ENCODE results near the gene ESPN. TPM values are rescaled to one million over a fixed set of nuclear protein-coding genes. Genes with fewer than 3 reads are reported as not detected.
A peak's percentile ranks its signal among the peaks of the same experiment; 100 is the strongest.
"Not testable (repeated sequence)": the region's sequence is repeated elsewhere in the genome, so short reads cannot be mapped to it uniquely, and the experiment has no call there.

The ESPN gene
- total RNA-seq, 1 experiment from 2014 or later: 8.5 TPM

DNA sequence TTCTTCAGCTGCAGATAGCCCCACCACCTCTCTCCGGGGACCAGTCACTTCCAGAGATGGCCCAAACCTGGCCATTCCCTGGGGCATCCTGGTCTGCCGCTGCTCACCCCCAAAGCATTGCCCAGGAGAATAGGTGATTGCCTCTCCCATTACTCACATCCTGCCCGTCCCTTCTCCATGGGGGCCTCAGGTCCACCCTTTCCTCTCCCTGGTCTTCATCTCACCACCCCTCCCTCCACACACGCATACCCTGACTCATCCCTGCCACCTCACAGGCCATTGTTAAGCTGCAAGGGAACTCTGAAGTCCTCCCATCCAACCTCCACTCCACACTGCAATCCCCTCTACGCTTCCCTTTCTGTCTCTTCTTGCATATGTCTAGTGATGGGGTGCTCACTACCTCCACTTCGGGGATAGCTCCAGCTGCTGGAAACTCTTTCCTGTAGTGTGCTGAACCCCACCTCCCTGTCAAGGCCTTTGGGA, 66.9 kb downstream of the ESPN start, which contains the start of gene PLEKHG5:
Gene PLEKHG5 (minus strand): TSS at position 188 of the 483 bp plus-strand sequence. CDS start 14,096 bp downstream, outside the sequence.
- no TSS peak for BruUV-seq (replicated peaks)
- H3K4me1 ChIP-seq (ENCODE audit: control insufficient read depth, insufficient read depth, low read length): peaks cover 30% of the 10 kb centered on the region
- intact Hi-C loops (cut with micrococcal nuclease; ENCODE audit: unreplicated experiment): no loop called here
- TF ChIP-seq, protein P1, sequence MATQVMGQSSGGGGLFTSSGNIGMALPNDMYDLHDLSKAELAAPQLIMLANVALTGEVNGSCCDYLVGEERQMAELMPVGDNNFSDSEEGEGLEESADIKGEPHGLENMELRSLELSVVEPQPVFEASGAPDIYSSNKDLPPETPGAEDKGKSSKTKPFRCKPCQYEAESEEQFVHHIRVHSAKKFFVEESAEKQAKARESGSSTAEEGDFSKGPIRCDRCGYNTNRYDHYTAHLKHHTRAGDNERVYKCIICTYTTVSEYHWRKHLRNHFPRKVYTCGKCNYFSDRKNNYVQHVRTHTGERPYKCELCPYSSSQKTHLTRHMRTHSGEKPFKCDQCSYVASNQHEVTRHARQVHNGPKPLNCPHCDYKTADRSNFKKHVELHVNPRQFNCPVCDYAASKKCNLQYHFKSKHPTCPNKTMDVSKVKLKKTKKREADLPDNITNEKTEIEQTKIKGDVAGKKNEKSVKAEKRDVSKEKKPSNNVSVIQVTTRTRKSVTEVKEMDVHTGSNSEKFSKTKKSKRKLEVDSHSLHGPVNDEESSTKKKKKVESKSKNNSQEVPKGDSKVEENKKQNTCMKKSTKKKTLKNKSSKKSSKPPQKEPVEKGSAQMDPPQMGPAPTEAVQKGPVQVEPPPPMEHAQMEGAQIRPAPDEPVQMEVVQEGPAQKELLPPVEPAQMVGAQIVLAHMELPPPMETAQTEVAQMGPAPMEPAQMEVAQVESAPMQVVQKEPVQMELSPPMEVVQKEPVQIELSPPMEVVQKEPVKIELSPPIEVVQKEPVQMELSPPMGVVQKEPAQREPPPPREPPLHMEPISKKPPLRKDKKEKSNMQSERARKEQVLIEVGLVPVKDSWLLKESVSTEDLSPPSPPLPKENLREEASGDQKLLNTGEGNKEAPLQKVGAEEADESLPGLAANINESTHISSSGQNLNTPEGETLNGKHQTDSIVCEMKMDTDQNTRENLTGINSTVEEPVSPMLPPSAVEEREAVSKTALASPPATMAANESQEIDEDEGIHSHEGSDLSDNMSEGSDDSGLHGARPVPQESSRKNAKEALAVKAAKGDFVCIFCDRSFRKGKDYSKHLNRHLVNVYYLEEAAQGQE (IDR thresholded peaks at IDR 0.05; ENCODE audit: insufficient read depth in 1 of 2, low read depth in 2 of 2, low read length in 1 of 2): no peak
- no peak for TF ChIP-seq TCF7L2 (IDR thresholded peaks at IDR 0.05; ENCODE audit: low read depth, low read length)
- TF ChIP-seq, protein P2, sequence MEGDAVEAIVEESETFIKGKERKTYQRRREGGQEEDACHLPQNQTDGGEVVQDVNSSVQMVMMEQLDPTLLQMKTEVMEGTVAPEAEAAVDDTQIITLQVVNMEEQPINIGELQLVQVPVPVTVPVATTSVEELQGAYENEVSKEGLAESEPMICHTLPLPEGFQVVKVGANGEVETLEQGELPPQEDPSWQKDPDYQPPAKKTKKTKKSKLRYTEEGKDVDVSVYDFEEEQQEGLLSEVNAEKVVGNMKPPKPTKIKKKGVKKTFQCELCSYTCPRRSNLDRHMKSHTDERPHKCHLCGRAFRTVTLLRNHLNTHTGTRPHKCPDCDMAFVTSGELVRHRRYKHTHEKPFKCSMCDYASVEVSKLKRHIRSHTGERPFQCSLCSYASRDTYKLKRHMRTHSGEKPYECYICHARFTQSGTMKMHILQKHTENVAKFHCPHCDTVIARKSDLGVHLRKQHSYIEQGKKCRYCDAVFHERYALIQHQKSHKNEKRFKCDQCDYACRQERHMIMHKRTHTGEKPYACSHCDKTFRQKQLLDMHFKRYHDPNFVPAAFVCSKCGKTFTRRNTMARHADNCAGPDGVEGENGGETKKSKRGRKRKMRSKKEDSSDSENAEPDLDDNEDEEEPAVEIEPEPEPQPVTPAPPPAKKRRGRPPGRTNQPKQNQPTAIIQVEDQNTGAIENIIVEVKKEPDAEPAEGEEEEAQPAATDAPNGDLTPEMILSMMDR (IDR thresholded peaks at IDR 0.05): no peak
- TF ChIP-seq SIN3A (IDR thresholded peaks at IDR 0.05; ENCODE audit: borderline replicate concordance, insufficient read depth, low read depth, low read length): no peak
- TF ChIP-seq POLR2AphosphoS5 (IDR thresholded peaks at IDR 0.05; ENCODE audit: low read depth, low read length): no peak
- ATAC-seq: peak; percentile 46
- in situ Hi-C loops (cut with HindIII; ENCODE audit: low pct_unique_long_range_greater_than_20kb, low sequenced_read_pairs): no loop called here
- H3K36me3 ChIP-seq (ENCODE audit: control insufficient read depth, insufficient read depth, low read length): no peaks in the 10 kb centered on the region; the same call in 1 of the 2 replicates
- POLR2A ChIA-PET: no interaction called here
- H3K9me3 ChIP-seq (ENCODE audit: control insufficient read depth, insufficient read depth, low read depth, low read length): no peaks in the 10 kb centered on the region
- CTCF ChIA-PET: interaction anchor here (0.6 to 0.7 kb wide), 2 partner anchors 13 to 31 kb away, joined by 3 to 5 read pairs; no protein-coding TSS in a partner anchor
- no peaks in the 10 kb centered on the region for H3K27me3 ChIP-seq (ENCODE audit: control insufficient read depth, insufficient read depth, low read length)
- peak within 1 kb of the TSS; percentile 78 for H3K27ac ChIP-seq (ENCODE audit: low read length)
- H3K4me3 ChIP-seq (ENCODE audit: low read depth in 2 of 2, low read length in 2 of 2): peak within 1 kb of the TSS; percentile 85 to 98
- DNase-seq (ENCODE audit: low read depth, low spot score): no peak

DNA sequence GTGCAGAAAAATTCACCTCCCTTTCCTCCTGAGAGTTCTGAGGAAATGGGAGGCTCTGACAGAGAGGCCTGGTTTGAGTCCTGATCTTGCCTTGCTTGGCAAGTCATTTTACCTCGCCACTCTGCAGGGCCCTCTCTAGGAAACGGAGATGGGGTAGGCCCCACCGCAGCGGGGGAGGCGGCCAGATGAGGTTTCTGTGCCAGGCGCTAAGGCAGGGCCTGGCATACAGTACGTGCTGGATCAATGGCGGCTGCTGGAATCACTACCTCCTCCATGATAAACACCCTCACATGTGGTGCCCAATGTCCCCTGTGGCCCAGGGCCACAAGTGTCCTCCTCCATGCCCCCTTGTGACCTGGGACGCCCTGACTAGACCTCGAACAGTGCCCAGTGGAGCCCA, 67.4 kb downstream of the ESPN start:
- Histone ChIP-seq H3K36me3 (ENCODE audit: control insufficient read depth, insufficient read depth, low read length) (no peaks in the 10 kb centered on the region; the same call in 1 of the 2 replicates), H3K27me3 (ENCODE audit: control insufficient read depth, insufficient read depth, low read length) (no peaks in the 10 kb centered on the region), H3K4me3 (ENCODE audit: low read depth in 2 of 2, low read length in 2 of 2) (peak overlapping the region in 1 of 2 experiments; percentile 98; a peak in 2 of 4 replicates), H3K4me1 (ENCODE audit: control insufficient read depth, insufficient read depth, low read length) (peaks cover 28% of the 10 kb centered on the region), H3K27ac (ENCODE audit: low read length) (peak overlapping the region; percentile 10; the same call in 1 of the 2 replicates), H3K9me3 (ENCODE audit: control insufficient read depth, insufficient read depth, low read depth, low read length) (no peaks in the 10 kb centered on the region)
- no peak for TF ChIP-seq TCF7L2 (IDR thresholded peaks at IDR 0.05; ENCODE audit: low read depth, low read length)
- TF ChIP-seq SIN3A (IDR thresholded peaks at IDR 0.05; ENCODE audit: borderline replicate concordance, insufficient read depth, low read depth, low read length): no peak
- TF ChIP-seq, protein P2 (IDR thresholded peaks at IDR 0.05): no peak
- no peak for TF ChIP-seq POLR2AphosphoS5 (IDR thresholded peaks at IDR 0.05; ENCODE audit: low read depth, low read length)
- TF ChIP-seq, protein P1 (IDR thresholded peaks at IDR 0.05; ENCODE audit: insufficient read depth in 1 of 2, low read depth in 2 of 2, low read length in 1 of 2): no peak
- POLR2A ChIA-PET: no interaction called here
- CTCF ChIA-PET: interaction anchor here (0.5 to 0.7 kb wide), 3 partner anchors 11 to 32 kb away, joined by 3 to 5 read pairs (median 4); no protein-coding TSS in a partner anchor
- in situ Hi-C loops (cut with HindIII; ENCODE audit: low pct_unique_long_range_greater_than_20kb, low sequenced_read_pairs) (no loop called here), intact Hi-C loops (cut with micrococcal nuclease; ENCODE audit: unreplicated experiment) (no loop called here)
- no peak for ATAC-seq
- DNase-seq (ENCODE audit: low read depth, low spot score): no peak
- no TSS peak for BruUV-seq (replicated peaks)

GRCh38 chr1:6493834-6494223, 69.3 kb downstream of the ESPN start:
- intact Hi-C loops (cut with micrococcal nuclease; ENCODE audit: unreplicated experiment); H3K27me3 ChIP-seq (ENCODE audit: control insufficient read depth, insufficient read depth, low read length); ATAC-seq; DNase-seq (ENCODE audit: low read depth, low spot score); H3K36me3 ChIP-seq (ENCODE audit: control insufficient read depth, insufficient read depth, low read length); in situ Hi-C loops (cut with HindIII; ENCODE audit: low pct_unique_long_range_greater_than_20kb, low sequenced_read_pairs); BruUV-seq (replicated peaks); H3K27ac ChIP-seq (ENCODE audit: low read length); H3K4me3 ChIP-seq (ENCODE audit: low read depth in 2 of 2, low read length in 2 of 2); H3K9me3 ChIP-seq (ENCODE audit: control insufficient read depth, insufficient read depth, low read depth, low read length): not testable (repeated sequence)
- POLR2A ChIA-PET: interaction anchor here (0.6 kb wide), 1 partner anchor 86 kb away, joined by 8 read pairs; the partner anchor contains the start of gene ZBTB48
- peaks cover 32% of the 10 kb centered on the region for H3K4me1 ChIP-seq (ENCODE audit: control insufficient read depth, insufficient read depth, low read length)
- CTCF ChIA-PET: interaction anchor here (0.7 kb wide), 1 partner anchor 11 kb away, joined by 3 read pairs; no protein-coding TSS in a partner anchor

Measured in Panc1 (cell line).